Dedifferentiated amniotic fluid mesenchymal stem cell (primary cell): ENCODE measurements around the gene OARD1.

Experiments used
- DNase-seq: peaks from one replicate; pipeline ENCODE4 v3.0.0-alpha.2; 2016; ENCODE audit errors: extremely low spot score

Gene OARD1

DNA sequence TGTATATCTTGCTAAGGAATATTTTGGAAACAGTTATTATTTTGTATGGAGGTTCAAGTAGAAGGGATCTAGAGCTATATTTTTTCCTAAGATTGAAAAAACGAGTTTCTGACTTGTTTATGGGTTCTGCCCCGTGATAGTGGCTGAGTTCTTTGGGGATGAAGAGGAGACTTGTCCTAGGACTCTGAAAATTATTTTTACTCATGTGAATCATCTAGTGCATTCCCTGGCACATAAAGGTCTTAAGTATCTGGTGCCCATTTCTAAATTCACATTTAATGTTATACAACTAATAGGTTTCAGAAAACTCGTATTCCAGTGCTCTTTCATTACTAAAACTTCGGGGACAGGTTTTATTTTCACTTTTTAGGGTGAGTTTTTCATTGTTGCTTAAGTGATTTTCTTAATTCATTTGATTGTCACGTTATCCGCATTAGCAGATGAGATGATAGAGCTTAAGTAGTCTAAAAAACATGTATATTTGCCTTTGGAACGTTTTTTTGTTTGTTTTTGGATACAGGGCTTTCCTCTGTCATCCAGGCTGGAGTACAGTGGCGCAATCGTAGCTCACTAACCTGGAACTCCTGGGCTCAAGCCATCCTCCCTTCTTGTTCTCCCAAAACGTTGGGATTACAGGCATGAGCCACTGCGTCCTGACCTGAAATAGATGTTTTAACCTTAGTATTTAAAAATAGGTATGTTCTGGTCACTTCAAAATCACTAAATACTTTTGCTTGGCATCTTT lies 2.7 kb upstream of the OARD1 start:
- DNase-seq, result no peak

DNA sequence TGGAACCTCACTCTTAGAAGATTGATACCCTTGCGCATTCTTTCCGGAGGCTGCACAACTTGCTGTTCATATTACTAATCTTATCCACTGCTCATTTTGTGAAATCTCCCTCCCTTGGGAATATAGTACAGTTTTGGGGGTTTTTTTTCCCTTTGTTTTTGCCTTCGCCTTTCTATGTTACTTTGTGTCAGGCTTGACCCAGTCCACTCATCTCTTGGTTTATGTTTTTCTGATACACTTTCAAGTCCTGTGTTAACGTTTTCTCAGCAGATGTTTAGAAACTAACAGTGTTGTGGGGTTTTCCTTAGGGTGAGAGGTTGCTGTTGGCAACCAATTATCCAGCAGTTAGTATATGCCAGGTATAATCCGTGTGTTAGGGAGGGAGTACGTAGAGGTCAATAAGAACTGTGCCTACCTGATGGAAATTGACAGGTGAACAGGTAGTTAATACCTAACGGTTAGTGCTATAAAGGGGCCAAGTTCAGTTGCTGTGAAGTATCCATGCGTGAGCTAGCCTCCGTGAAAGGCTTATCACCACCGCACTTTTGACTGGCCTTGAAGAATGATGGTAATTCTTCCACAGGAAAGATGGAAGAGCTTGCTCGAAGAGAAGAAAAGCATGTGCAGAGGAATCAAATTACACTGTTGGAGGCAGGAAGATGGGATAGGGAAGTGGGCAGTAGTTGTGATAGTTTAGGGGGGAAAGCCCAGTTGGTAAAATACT lies 2.0 kb upstream of the OARD1 start:
- no peak for DNase-seq

DNA sequence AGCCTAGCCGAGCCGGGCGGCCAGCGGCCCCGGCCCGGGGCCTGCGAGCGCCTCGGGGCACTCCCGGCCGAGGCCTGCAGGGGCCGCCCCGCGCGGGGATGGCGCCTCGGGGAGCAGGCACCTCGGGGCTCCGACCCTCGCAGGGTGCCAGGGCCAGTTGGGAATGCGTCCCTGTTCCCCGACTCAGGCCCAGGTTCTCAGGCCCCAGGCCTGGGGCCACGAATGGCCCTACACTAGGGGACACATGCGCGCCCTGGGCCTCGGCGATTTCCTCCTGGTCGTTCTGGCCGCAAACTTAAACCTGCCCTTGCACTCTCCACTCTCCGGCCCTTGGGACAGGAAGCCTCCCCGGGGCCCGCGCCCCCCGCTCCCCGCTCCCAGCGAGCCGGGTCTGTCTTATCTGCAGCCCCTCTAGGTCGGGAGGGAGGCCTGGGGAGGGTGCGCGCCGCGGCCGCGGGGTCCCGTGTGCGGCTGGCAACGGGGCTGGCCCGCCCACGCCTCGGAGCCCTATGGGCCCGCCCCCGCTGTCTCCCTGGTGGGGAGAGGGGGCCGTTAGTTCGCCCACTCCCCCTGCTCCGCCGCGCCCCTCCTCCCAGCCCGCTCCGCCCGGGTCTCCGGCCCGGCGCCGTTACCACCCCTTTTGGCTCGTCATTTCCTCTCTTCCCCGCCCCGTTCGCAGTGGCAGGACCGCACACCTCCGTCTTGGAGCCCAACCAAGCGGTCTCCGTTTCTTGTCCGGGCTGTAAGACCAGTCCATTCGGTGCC lies 1.2 kb upstream of the OARD1 start:
- peak; percentile 63 for DNase-seq

DNA sequence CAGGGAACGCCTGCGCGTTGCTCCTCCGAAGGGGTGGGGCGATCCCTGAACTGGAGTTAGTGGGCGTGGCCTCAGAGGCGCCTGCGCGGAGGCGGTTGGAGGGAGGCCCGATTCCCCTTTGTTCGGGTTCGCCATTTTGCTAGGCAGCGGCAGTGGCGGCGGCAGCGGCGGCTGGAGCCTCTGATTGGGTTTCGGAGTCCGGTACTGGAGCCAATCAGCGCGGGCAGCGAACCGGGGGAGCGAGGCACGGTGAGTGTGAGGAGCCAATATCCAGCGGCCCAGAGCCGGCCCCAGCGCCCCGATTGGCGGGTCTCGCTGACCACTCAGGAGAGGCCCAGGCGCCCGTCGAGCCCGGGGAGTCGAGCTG lies 663 bp upstream of the OARD1 start, which contains the start of gene NFYA:
Gene NFYA (plus strand): TSS at position 139 of the 367 bp plus-strand sequence. CDS start 6,116 bp downstream, outside the sequence.
- DNase-seq, result peak; percentile 99

DNA sequence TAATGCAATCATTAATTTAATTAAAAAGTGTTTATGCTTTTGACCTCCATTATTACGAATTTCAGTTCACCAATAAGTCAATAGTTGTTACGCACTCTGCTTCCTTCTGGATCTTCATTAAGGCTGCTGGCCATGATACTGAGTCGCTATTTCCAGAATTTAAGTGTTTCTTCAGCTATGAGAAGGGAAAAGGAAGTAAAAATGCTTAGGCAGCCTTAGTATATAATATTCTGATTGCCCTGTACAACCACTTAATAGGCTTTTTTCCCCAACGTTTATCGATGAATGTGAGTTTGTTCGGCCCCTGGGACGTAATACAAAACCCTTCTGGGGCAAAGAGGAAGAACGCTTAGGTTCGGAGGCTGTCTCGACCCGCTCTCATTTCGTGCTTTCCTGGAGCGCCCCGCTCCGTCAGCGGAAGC lies 644 bp downstream of the OARD1 start:
- no peak for DNase-seq

DNA sequence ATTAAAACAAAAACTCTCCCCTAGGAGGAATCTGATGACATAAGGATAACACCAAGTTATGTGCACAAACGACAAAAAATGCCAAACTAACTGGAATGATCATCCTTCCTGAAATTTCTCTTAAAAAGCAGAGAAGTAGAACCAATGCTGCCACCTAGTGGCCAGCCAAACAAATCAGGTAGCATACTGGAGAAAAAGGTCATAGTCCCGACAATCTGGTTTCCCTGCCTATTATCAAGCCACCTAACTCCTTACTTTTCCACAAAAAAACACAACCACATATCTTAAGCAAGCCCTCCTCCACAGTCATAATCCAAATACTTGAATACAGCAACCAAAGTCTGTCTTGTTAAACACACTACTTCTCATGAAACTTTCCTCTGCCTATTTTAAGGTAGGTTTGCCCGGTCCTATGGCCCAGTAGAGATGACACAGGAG lies 5.3 kb downstream of the OARD1 start:
- peak; percentile 86 for DNase-seq

DNA sequence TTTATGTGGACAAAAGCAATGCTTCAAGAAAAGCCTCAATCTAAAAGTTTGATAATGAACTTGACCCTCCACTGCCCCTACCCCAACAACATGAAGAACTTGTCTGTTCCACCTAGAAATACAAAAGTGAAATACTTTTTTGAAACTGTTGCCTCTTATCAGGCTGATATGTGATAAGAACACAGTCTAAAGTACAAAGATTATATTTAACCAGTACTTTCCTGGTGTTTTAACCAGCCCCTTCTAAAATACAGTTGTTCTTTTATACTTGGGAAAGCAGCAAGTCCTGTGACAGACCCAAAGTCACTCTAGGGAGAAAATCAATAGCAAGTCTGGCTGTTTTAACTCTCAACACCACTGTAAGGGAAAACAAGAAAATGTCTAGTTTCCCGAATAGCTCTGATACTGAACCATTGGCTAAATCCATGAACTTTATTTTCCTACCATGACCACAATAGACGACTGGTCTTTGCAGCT lies 6.6 kb downstream of the OARD1 start:
- DNase-seq, result no peak

DNA sequence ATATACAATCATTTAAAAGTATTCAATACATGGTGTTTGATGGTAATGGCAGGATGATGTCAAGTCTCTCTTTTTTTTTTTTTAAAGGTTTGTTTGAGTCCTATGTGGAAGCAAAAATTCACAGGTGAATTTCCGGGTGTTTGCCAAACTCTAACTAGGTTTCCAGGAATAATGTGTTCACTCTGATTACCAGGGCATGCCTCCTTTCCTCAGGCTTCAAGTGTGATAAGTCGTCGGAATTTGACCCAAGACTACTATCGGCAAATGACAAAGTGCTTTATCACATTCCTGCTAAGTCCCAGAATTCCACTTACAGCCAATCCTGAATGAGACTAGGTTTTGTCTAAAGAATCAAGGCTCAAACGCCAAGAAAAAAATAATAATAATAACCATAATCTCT lies 7.3 kb downstream of the OARD1 start:
- no peak for DNase-seq

DNA sequence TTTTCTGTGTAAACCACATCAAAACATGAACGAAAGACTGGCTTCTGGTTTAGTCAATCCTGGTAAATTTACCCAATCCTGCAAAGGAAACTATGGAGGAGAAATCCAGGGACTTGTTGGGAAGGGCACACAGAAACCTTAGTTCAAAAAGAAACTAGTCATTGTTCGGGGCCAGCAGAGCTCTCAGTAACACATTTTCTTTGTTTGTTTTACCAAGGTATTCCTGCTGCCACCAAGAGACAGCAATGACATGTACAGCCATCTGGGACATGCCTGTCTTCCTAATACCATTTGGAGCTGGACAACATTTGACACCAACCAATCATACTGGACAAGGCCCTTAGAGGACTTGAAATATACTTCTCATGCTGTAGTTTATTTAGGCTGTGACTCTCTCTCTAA lies 8.3 kb downstream of the OARD1 start:
- no peak for DNase-seq

DNA sequence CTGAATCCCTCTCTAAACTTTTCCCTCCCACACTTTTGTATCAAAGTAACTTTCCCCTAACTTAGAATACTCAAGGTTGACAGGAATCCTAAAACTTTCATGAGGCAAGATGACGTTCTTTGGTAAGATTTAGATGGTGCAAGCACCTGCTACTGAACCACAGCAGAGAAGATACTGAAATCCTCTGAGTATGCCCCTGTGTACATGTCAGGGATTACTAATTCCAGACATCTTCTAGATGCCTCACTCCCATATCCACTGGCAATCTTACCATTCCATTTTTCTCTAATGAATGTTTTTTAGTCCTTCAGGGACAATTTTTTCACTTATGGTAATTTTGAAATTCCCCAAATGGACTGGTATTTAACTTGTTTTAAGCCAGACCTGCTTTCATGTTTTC lies 10.1 kb downstream of the OARD1 start:
- DNase-seq, result no peak

DNA sequence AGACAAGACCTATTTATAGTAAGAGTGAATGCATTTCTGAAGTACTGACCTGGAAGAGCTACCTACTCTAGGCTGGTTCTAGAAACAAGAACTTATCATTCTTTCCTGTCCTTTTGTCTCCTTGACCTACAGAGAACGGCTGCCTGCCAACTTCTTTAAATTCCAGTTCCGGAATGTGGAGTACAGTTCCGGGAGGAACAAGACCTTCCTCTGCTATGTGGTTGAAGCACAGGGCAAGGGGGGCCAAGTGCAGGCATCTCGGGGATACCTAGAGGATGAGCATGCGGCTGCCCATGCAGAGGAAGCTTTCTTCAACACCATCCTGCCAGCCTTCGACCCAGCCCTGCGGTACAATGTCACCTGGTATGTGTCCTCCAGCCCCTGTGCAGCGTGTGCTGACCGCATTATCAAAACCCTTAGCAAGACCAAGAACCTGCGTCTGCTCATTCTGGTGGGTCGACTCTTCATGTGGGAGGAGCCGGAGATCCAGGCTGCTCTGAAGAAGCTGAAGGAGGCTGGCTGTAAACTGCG lies 10.9 kb downstream of the OARD1 start:
- no peak for DNase-seq

DNA sequence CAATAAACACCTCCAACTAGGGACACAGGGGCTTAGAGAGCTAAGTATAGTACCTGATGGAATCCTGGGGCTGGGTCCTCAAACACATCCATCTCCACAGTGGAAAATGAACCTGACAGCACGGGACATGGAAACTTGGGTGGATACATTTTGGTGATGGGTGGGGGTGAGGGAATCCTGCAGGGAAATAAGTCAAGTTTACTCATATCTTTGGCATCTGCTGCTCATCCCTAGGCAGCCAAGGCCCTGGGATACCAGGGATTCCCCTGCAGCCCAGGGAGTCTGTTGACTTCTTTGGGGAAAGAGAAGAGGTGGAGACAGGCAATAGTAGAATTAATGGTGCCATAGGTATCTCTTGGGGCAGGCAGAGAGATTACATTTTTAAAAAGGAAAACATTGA lies 12.6 kb downstream of the OARD1 start:
- no peak for DNase-seq

DNA sequence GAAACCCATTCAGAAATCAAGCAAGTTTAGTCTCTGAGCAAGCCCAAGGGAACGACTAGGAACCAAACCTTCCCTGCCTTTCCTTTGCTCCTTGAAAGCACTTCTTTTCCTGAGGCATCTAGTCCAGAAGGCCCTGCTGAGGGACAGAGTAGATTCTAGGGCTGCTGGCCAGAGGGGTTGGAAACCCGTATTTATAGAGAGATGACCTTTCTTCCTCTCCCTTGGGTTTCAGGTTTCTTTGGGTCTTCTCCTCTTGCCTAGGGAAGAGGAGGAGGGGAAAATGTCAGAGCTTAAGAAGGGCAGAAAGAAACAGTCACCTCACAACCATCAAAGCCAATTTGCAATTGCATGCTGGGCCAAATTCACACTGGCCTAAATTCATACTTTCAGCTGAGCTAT lies 13.4 kb downstream of the OARD1 start:
- no peak for DNase-seq

DNA sequence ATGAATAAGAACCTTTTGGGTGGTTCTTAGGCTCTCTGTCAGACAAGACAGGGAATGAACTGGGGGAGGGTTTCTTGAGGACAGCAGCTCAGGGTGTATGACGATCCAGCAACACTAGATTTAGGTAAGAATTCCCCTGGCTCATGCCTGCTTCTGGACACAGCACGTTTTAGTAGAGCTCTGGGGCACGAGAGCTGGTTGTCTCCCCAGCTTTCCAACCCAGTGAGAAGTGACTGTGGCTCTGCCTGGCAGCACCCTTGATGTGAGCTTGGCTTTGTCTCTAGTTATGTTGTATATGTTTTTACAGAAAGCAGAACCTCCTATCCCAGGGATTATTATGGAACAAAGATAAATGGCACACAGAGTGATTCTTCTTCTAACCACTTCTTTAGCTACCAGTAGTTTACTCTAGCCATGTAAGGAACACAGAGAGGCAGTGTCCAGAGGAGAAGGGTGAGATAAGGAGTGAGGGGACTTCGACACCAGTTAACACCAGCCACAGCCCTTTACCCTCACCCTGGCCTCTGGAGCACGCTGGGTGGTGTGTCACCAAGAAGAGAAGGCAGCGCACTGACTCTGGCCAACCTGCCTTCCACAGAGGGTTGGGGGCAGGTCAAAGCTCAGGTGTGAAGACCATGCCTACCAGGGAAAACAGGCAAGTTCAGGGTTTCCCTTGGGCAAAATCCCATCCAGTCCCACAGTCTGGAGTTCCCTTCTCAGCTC lies 15.2 kb downstream of the OARD1 start:
- DNase-seq, result no peak

DNA sequence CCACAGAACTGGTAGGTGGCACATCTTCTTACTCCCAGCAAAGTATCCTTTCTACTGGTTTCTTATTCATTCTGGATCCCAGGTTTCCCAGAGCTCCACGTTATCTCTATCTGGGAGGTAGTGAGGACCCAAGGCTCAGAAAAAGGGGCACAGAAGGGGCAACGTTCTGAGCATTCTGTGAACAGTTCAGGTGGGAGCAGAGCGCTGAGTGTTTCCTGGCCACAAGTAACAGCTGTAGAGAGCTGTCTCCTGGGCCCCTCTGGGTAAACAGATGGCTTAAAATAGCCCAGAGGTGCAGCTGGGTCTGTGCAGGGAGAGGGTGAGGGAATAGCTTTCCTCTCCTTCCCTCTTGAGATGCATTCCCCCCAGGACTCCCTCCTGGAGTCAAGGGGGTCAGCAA lies 17.0 kb downstream of the OARD1 start:
- no peak for DNase-seq

DNA sequence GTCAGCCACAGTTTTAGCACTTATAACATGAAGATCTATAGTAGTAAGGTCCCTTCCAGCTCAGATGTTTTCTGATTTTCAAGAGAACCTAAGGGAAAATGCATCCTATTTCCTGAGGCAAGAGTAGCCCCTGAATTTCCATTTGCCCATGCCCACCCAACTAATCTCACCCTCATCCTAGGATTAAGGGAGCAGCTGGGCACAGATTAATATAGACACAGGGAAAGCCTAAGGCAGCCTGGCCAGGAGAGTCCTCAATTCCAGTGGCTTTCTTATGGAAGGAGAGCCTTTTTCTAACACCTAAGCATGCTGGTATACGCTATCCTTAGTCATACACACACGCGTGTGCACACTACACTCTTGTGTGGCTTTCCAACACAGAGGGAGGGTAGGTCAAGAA lies 17.6 kb downstream of the OARD1 start:
- DNase-seq, result no peak

DNA sequence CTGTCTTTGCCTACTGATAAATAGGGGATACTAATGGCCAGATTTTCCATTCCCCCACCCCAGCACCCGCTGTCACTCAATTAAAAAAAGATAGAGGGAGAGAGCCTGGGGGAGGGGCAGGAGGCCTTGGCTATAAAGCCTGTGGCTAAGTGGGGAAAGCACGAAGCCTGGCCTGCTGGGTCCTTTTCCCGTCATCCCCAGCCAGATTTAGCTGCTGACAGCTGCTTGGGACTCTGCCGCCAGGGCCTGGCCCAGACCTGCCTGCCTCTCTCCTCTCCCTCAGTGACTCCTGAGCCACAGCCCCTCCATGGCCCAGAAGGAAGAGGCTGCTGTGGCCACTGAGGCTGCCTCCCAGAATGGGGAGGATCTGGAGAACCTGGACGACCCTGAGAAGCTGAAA lies 19.1 kb downstream of the OARD1 start, which contains the start of gene APOBEC2:
Gene APOBEC2 (plus strand): TSS at position 162 of the 400 bp plus-strand sequence. CDS start 146 bp downstream, at position 308.
- DNase-seq, result no peak

DNA sequence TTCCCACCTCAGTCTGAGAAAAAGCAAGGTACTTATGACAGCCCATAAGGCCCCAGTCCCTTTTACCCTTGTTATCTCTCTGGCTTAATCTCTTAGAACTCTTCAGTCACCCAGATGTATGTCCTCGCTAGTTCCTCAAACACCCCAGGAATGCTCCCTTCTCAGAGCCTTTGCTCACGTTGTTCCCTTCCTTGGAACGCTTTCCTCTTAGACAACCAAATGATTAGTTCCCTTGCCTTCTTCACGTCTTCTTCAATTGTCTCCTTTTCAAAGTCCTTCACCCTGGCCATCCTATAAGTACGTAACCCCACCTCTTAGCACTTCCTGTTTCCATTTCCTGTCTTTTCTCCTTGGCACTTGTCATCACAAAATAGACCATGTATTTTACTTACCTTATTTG lies 20.3 kb downstream of the OARD1 start:
- no peak for DNase-seq

DNA sequence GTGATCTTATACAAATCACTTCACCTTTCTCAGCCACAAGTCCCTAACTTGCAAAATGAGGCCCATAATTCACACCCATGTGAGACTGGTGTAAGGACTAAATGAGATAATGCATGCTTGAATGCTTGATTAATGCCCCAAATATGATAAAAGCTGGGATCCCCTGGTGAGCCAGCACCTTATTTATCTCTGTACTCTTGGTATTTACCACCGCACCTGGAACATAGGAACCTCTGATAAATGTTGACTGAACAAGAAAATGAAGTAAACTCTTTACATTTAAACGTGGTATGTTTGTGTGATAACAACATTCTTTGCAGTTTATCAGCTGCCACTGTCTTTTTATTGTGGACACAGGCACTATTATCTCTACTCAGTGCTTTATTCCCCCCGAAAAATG lies 21.6 kb downstream of the OARD1 start:
- no peak for DNase-seq

DNA sequence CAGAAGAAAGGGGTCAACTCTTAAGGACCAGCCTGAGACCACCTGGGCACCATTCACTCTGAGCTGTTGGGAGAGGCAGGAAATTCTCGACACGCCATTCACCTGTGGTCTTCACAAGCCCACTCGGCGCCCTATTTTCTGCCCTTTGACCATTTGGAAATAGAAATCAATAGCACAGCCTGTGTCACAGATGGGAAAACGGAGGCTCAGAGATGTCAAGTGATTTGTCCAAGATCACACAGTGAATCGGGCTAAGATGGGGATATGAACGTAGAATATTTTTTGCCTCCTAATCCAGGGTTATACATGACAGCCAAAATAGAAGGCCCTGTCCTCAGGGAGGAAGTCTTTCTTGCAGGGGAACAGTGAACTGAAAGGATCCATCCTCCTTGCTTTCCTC lies 22.2 kb downstream of the OARD1 start:
- no peak for DNase-seq

DNA sequence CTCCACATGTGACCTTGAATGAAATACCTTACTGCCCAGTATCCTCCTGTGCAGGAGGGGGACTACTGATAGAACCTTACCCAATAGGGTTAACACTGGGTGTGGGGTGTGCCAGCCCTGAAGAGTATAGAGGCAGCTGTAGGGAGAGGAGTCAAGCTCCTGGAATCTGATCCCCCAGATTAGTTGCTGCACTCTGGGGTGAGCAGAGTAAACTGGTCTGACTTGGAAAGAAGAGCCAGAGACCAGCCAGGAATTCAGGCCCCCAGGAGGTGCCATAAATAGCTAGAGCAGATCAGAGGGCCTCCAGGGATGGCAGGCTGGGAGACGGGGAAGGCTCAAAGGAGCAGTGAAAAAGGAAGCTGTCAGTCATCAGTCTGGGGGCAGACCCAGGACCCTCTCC lies 22.6 kb downstream of the OARD1 start:
- no peak for DNase-seq
